CD4-positive, alpha-beta T cell treated with Interleukin-2 at 100 ng/mL for 4 hours (primary cell): ENCODE results near the gene REEP3.
A peak's percentile ranks its signal among the peaks of the same experiment; 100 is the strongest.
"Not testable (repeated sequence)": the region's sequence is repeated elsewhere in the genome, so short reads cannot be mapped to it uniquely, and the experiment has no call there.

Experiments used
- DNase-seq: peaks from one replicate; pipeline ENCODE4 v3.0.0-alpha.2; 2020; ENCODE audit warnings: low spot score

Gene REEP3

DNA sequence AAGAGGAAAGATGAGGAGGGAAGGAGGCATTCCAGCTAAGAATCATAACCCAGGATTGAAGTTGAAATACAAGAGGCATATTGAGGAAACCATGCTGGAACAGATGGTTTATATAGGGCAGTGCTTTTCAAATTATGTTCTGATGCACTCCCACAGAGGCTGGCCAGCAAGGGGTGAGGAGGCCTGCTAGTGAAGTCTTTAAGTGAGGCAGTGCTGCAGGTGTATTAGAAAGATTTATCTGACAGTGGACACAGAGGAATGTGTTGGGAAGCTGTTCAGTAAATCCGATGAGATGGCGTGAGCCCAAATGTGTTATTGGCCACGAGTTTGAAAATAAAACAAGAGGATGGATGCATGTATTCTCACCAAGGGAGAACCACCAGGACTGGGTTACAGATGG is 28.6 kb downstream of the REEP3 start:
- no peak for DNase-seq

DNA sequence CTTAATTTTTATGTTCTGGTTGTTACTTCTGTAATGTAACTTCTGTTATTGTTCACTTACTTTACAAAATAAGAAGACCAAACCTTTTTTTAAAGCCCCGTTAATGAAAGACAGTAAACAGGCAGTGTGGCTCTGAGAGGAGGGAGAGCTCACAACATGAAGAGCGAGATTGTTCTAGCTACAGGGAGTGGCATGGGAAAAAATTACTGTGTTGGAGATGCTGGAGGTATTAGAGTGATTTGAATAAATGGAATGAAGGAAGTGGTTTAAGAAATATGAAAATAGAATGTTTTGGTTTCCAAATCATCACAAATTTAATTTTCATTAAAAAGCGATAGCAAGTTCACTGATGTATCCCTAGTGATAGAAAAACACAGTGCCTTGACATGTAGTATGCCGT is 31.8 kb downstream of the REEP3 start:
- no peak for DNase-seq

DNA sequence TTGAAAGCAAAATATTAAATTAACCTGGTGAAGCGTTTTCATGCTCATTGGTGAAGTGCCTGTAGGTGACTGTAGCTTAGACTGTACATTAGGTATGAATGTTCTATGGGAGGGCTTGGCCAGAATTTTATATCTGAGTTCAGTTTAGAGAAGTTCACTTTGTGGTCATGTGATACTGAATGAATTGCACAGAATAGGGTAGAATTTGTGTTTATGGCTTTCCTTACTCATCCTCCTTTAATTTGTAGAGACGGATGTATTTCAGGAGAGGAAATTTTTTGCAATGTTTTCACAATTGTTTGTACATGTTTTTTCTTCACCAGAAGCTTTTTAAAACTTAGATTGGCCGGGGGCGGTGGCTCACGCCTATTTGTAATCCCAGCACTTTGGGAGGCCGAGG is 32.3 kb downstream of the REEP3 start:
- no peak for DNase-seq

DNA sequence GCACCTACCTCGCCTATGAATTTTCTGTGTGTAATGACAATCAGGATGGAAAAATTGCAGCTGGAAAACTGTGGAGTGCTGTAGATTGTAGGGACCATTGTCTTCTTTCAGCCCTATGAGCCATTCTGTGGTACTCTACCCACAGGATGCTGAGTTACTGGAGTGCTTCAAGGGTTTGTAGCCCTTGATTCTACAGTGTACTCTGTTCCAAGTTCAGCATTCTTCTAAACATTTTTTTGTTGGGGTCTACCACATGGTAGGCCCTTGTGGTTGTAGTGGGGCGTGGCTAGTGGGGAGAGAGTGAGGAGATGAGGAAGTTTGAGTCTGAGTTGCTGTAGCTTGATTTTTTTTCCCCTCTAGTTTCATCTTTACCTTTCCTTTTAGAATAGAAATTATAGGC is 33.5 kb downstream of the REEP3 start:
- DNase-seq = peak; percentile 41

DNA sequence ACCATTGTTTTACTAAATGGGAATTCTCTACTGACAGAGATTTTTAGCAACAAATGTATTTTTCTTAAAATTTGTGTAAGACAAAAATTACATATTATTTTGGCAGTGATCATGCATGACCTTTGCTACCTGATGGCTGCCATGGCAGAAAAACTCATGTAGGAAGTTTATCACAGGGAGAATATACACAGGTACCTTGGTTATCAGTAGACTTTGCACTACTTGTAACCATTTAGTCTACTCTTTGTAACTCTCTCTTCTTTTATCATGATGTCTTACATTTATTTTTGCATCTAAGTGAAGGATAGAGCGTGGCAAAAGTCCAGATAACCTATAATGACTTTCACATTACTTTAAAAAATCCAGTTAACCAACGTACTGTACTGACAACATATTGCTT is 34.1 kb downstream of the REEP3 start:
- no peak for DNase-seq

DNA sequence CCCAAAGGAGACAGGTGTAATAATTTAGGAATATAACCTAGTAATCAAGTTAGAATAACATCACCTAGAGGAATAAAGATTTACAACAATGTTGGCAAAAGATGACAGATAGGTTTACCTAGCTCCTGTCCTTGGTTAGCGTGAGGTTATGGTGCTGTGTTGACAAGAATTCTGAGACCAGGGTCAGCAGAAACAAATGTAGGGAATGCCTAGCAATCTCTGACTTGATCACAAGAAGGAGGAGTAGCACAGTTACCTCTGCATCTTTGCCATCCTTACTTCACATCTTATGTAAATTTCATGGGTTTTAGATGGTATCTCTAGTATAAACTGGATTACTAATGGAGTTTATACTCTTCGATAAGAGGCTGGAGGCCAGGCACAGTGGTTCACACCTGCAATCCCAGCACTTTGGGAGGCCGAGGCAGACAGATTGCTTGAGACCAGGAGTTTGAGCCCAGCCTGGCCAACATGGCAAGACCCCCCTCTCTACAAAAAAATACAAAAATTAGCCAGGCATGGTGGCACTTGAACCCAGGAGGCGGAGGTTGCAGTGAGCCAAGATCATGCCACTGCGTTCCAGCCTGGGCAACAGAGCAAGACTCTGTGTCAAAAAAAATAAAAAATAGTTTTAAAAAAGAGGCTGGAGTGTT is 37.1 kb downstream of the REEP3 start:
- no peak for DNase-seq

DNA sequence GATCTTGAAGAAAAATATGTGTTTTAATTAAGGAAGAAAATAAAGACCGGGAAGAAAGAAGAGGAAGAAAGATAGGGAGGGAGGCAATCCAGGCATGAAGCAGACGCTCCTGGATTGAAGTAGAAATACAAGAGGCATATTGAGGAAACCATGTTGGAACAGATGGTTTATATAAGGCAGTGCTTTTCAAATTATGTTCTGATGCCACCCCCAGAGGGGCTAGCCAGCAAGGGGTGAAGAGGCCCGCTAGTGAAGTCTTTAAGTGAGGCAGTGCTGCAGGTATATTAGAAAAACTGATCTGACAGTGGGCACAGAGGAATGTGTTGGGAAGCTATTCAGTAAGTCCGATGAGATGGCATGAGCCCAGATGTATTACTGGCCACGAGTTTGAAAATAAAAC is 40.1 kb downstream of the REEP3 start:
- no peak for DNase-seq

DNA sequence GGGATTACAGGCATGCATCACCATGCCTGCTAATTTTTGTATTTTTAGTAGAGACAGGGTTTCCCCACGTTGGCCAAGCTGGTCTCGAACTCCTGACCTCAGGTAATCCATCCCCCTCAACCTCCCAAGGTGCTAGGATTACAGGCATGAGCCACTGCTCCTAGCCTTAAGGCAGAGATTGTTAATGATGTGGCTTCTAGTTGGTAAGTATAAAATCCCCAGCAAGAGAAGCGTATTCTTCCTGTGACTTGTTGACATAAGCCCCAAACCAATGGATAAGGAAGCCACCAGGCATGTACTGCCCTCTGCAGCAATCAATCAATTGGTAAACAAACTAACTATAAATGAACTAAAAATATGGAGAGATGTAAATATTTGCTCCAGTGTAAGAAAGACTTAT is 41.2 kb downstream of the REEP3 start:
- no peak for DNase-seq

DNA sequence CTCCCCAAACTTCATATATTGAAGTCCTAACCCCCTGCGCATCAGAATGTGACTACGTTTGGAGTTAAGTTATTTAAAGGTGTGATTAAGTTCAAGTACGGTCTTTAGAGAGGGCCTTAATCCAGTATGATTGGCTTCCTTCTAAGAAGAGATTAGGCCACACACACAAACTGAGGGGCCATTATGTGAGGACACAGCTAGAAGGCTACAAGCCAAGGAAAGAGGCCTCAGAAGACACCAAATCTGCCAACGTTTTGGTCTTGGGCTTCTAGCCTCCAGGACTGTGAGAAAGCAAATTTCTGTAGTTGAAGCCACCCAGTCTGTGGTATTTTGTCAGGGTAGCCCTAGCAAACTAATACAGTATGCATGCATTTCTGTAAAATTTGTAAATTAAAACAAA is 41.7 kb downstream of the REEP3 start:
- no peak for DNase-seq

DNA sequence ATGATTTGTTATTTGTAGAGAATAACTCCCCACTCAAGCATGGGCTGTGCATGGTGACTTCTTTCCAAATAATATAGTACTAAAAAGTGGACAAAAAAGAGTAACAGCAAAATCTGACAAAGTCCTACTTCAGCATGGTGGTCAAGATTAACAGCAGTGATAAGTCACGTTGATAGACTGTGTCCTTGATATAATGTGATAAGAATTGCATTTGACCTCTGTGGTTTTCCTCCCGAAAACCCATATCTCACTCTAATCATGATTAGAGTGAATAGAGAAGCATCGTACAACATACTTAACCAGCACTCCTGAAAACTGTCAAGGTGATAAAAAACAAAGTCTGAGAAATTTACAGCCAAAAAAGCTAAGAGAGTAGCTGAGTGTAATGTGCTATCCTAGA is 42.4 kb downstream of the REEP3 start:
- peak; percentile 4 for DNase-seq

DNA sequence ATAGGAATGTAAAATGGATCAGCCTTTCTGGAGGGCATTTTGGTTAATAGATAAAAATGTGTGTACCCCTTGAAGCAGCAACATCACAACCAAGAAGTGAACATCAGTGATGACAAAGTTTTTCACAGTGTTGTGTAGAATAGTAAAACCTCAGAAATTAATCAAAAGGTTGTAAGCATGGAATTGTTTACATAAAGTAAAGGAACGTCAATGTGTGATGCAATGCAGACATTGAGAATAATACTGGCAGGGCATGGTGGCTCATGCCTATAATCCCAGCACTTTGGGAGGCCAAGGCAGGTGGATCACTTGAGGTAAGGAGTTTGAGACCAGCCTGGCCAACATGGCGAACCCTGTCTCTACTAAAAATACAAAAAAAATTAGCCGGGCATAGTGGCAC is 43.5 kb downstream of the REEP3 start:
- not testable (repeated sequence) for DNase-seq

DNA sequence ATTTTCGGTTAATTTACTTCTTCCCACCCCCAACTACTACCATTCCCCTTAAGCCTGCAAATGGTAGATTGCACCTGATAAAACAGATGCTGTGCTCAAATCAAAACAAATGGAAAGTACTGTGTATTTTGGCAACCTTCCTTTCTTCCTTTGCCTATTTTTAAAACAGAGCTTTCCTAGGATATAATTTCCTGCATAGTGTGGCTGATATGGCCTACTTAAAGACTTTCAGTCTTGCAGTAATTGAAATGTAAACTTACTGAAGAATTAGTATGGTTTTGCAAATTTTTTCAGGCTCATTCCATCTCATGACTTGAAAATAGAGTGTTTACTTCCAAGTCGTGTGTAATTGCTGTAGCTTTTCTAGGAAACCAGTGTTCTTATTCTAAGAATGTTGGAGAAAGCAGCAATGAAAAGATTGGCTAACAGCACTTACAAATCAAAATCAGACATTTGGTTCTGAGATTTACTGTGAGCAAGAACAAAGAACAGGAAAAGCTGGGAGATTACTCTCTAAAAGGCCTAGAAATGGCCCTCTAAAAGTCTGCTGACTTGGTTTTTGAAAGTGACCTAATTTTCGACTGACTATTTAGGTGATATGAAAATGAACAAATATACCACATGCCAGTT is 52.0 kb downstream of the REEP3 start:
- DNase-seq = peak; percentile 49

DNA sequence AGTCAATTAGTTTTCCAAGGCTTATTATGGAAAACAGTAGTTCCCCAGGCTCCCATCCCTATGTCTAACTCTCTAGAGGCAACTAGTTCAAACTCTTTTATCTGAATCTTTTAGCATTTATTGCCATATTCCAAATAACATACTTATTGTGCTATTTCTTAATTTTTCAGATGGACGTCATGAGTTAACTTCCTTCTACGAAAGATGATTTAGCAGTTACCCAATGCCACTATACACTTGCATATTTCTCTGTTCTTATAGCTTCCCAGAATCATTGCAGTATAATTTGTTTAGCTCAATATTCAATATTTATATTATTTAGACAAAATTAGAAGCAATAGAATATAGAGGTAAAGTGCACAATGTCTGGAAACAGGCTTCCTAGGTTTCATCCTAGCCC is 52.8 kb downstream of the REEP3 start:
- no peak for DNase-seq

DNA sequence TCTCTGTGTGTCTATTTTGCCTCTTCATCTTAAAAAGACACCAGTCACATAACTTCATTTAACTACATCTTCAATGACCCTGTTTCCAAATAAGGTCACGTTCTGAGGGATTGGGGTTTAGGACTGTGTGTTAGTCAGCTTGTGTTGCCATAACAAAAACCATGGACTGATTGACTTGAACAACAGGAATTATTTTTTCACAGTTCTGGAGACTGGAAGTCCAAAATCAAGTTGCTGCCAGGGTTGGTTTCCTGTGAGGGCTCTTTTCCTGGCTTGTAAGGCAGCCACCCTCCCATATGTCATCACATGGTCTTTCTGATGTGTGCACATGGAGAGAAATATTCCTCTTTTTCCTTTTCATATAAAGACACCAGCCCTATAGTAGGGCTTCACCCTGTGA is 55.3 kb downstream of the REEP3 start:
- DNase-seq = no peak

DNA sequence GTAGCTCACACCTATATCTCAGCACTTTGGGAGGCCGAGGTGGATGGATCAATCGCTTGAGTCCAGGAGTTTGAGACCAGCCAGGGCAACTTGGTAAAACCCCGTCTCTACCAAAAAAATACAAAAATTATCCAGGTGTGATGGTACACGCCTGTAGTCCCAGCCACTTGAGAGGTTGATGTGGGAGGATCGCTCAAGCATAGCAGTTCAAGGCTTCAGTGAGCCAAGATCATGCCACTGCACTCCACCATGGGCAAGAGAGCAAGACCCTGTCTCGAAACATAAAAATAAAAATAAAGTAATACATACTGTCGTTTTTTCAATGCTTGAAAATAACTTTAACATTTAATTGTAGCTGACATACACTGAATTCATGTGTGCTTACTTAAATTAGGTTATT is 57.3 kb downstream of the REEP3 start:
- no peak for DNase-seq

DNA sequence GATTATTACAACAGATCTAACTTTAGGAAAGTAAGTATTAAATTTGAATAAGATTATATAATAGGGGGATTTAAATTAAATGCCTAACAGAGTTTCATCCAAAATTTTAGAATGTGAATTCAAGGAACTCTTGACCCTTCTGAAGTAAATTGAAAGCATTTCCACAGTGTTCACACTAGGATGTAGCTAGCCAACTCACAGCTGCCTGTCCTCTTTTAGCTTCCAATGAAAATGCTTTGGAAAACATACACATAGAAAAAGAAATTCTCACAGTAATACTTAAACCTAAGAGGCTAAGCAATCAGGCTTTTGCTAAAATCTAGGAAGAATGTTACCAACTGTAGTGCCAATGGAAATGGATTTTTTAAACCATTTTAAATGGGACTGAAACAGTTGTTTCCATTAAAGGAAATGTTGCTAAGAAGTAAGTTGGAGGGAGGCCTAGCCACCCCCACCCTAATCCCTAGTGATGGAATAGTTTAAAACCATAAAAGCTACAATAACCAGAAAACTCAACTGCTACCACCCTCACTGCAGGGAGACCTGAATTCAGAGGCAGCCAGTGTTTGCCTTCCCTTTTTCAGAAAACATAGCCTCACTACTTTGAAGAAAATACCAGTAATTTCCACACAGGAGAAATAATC is 58.3 kb downstream of the REEP3 start:
- no peak for DNase-seq

DNA sequence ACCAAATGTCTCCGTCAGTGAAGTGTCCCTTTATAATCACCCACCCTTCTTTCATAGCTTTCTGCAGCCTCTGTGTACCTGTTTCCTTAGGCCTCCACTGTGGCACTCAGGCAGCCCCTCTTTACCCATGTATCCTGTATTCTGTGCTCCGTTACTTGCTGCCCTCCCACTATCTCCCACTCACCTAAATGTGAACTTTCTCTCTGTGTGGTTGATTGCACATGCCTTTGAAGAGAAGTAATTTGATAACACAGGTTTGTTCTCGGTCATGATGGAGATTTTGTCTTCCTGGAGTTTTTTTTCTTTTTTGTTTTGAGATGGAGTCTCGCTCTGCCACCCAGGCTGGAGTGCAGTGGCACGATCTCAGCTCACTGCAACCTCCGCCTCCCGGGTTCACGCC is 61.5 kb downstream of the REEP3 start:
- no peak for DNase-seq

DNA sequence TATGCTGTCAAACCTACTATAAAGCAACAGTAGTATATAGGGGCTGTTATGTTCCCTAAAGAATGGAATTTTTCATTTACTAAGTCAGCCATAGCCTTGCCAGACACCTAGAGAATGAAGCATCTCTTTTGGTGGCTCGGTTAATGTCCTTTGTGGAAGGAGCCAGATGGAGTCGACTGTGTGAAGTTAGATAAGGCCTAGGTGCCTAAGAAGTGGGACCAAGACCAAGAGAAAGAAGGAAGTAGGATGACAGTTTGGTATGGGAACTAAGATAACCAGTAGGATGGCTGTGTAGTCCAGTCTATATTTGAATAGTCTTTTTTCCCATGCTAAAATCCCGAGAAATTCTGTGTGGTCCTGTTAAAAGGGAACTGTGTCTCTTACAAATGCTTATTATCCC is 62.2 kb downstream of the REEP3 start:
- DNase-seq = no peak

DNA sequence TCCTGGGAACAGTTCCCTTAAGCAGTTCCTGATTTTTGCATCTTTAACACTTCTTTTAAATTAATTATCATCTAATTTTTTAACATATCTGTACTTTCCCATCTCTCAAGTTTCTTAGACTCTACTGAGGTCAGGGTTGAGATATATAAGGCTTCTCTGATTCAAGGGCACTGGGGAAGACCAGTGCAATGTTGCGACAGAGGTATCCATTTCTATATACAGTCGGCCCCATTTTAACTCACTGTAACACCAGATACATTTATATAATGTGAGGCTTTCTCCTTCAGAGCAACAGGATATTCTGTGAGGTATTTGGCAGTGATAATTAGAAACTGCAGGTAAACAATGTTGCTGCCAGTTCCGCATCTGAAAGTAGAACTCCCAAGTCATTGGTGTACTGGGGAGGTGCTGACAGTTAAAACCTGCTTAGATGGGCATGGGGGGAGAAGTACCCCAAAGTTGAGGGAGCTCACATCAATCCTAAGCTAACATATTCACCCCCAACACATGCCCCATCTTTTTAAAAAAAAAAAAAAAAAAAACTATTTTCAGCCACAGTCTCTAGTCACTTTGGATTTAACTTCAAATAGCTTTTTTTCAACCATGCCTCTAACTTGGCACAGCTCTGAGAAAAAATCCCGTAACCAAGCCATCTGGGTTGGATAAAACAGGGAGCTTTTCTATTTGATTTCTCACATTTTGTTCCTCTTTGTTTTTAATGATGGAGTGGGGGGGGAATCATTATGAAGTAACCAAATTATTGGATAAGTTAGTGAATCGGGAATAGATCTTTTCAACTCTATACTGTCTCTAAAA is 62.9 kb downstream of the REEP3 start:
- DNase-seq = no peak

DNA sequence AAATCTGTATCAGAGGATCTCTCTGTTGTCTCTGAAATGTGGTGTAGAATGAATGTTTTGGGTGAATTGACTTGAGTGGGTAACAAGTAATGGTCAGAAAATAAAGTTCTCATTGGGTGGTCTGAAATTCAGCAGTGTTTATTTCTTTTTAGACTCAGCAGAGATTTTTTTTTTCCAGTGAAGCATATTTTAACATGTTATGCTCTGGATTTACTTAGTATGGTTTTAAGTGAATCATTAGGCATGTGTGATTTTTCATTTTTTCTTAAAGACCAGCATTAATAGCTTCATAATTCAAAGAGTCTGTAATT is 63.5 kb downstream of the REEP3 start:
- no peak for DNase-seq

DNA sequence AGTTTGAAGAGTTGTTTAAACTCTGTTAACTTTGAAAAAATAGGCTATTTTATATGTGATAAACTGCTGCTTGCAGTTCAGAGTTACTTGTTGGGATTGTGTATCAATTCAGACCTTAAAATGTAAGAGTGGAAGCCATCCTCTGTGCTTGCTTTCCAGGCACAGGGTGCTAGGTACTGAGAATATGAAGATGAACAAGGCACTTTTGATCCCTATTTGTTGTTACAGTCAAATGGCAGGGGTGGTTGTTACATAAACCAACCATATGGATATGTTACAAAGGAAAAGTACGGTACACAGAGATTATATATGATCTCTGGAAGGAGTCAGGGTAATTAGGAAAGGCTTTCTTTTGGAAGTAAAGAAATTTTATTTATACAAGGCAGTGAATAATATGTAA is 63.8 kb downstream of the REEP3 start:
- no peak for DNase-seq

DNA sequence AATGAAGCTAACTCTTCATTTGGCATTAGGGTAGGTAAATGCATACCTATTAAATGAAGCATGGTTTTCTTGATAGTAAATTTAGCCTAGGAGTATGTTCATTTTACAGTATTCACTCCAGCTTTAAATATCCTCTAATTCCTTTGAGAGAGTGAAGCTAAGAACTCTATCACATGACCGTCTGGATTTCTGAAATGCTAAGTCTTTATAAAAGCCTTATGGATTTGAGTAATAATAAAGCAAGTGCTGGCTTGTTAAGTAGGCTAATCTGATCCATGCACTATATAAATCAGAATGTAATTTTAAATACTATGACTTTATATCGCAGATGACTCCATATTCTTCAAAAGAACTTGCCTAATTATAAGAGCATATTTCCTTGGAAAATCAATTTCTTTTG is 64.8 kb downstream of the REEP3 start:
- DNase-seq = no peak

DNA sequence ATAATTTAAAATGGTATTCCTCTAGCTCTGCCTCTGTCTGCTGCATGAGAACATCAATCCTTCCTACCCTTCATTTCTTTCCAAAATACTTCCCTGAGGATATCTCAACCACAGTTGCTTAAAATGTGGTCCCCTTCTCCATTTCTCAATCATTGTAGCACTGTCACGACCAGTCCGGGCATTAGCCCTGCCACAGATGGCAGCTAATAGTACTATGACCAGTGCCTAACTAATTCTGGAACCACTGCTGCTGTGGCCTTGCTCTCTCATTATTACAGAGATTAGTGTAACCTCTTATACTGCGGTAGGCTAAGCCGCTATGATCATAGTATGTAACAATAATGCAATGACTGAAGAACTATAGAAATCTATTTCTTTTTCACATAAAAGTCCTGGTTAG is 66.0 kb downstream of the REEP3 start:
- DNase-seq = no peak
